Vagina (tissue), 2 donors: ENCODE measurements around the gene CES4A.

Experiments
- CTCF ChIP-seq, 3 experiments: fragments of 450-650 bp in 2 of 3; fragments of 200-600 bp in 1 of 3; sonication (generic) in 1 of 3; IDR thresholded peaks; one replicate each; pipeline ENCODE4 v1.5.1; 2017 to 2019; ENCODE audit warnings: antibody characterized with exemption in 3 of 3, mild to moderate bottlenecking in 2 of 3, moderate library complexity in 2 of 3
- POLR2A ChIP-seq, 2 donors: fragments of 450-650 bp; IDR thresholded peaks; one replicate each; pipeline ENCODE4 v1.6.1; 2017; ENCODE audit warnings: antibody characterized with exemption in 2 of 2, mild to moderate bottlenecking in 2 of 2, moderate library complexity in 2 of 2

- no peak for TF ChIP-seq CTCF (IDR thresholded peaks at IDR 0.05)
- no peak for TF ChIP-seq POLR2A (IDR thresholded peaks at IDR 0.05)
These were observed 34.8 kb upstream of the CES4A start for GRCh38 chr16:66953462-66954096.
